ENCODE measurements around the gene SGCE. TPM values are rescaled to one million over a fixed set of nuclear protein-coding genes. Genes with fewer than 3 reads are reported as not detected.

SGCE gene
- total RNA-seq, 1 experiment from 2014 or later: 17.4 TPM

DNA sequence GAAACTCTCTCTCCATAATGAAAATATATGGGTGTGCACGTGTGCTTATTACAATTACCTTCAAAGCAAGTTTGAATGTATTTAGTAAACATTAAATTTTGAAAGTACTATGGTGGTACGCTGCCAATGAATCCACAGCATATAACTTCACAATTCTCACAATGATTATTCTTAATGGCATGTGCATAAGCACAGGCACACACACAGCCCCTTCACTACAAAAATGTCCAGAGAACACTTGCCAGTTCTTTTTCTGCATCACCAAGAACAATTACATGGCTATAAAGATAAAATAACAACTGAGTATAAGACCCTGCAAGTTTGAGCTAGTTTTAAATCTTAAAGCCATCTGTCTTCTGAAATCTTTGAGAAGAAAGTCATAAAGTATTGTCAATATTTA lies 22.2 kb downstream of the SGCE start:
- no peak overlapping the region for H3K4me2 ChIP-seq (ENCODE audit: low read length)
- DNase-seq (ENCODE audit: low read depth, low spot score) (no peak), ATAC-seq (no peak)
- no peak overlapping the region for H3K4me3 ChIP-seq (replicated peaks in 1 of 2; ENCODE audit: low read depth in 1 of 2, low read length in 2 of 2)
- no peak overlapping the region for H2AFZ ChIP-seq (ENCODE audit: low read depth, low read length, poor library complexity, severe bottlenecking)
- no peaks in the 10 kb centered on the region for H3K27me3 ChIP-seq (ENCODE audit: insufficient read depth, low read length)
- H3K27ac ChIP-seq (ENCODE audit: low read depth, low read length): no peak overlapping the region
- H3K36me3 ChIP-seq (ENCODE audit: control insufficient read depth in 1 of 2, insufficient read depth in 2 of 2, low read length in 2 of 2): no peaks in the 10 kb centered on the region
- H4K20me1 ChIP-seq (ENCODE audit: insufficient read depth): no peaks in the 10 kb centered on the region
- H3K9me2 ChIP-seq (ENCODE audit: insufficient read depth): no peaks in the 10 kb centered on the region
- TF ChIP-seq ELF1 (IDR thresholded peaks at IDR 0.05; ENCODE audit: borderline replicate concordance, low read depth): no peak
- TF ChIP-seq YY1 (IDR thresholded peaks at IDR 0.05; ENCODE audit: extremely low read depth, insufficient replicate concordance, low read depth, low read length): no peak
- no TSS peak for BruUV-seq (replicated peaks)
- no peak overlapping the region for H3K9ac ChIP-seq (ENCODE audit: low read length)
- intact Hi-C loops (cut with micrococcal nuclease): no loop called here
- H3K4me1 ChIP-seq (ENCODE audit: control insufficient read depth in 1 of 2, insufficient read depth in 2 of 2, low read length in 2 of 2): no peaks in the 10 kb centered on the region
- ChIA-PET RAD21 (ENCODE audit: low non-redundant PET in 1 of 2, low total read pairs in 2 of 2, uncharacterized antibody in 2 of 2, unreplicated experiment in 2 of 2) (no interaction called here), CTCF (no interaction called here), POLR2A (no interaction called here)
- no peaks in the 10 kb centered on the region for H3K79me2 ChIP-seq (ENCODE audit: insufficient read depth, low read length)
- H3K9me3 ChIP-seq (ENCODE audit: control insufficient read depth in 1 of 2, insufficient read depth in 1 of 2, low read depth in 1 of 2, low read length in 2 of 2): no peaks in the 10 kb centered on the region

DNA sequence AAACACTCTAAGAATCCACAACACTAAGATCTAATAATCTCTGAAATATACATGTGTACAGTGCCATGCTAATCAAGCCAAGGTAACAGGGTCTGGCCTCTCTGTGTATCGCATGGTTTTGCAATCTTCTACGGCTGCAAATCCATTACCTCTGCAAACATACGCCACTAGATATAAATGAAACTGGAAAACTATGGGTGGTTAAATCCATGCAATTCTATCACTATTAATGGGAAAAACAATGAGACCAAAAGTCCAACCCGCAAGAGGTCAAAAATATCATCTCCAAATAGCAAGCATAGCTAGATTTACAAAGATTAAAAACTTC lies 23.0 kb downstream of the SGCE start:
- no peak for DNase-seq (ENCODE audit: low read depth, low spot score)
- Histone ChIP-seq H3K9ac (ENCODE audit: low read length) (no peak overlapping the region), H3K27ac (ENCODE audit: low read depth, low read length) (no peak overlapping the region), H3K9me3 (ENCODE audit: control insufficient read depth in 1 of 2, insufficient read depth in 1 of 2, low read depth in 1 of 2, low read length in 2 of 2) (no peaks in the 10 kb centered on the region), H3K27me3 (ENCODE audit: insufficient read depth, low read length) (no peaks in the 10 kb centered on the region), H3K4me3 (replicated peaks in 1 of 2; ENCODE audit: low read depth in 1 of 2, low read length in 2 of 2) (no peak overlapping the region), H3K4me2 (ENCODE audit: low read length) (no peak overlapping the region), H2AFZ (ENCODE audit: low read depth, low read length, poor library complexity, severe bottlenecking) (no peak overlapping the region), H4K20me1 (ENCODE audit: insufficient read depth) (no peaks in the 10 kb centered on the region), H3K4me1 (ENCODE audit: control insufficient read depth in 1 of 2, insufficient read depth in 2 of 2, low read length in 2 of 2) (no peaks in the 10 kb centered on the region), H3K79me2 (ENCODE audit: insufficient read depth, low read length) (no peaks in the 10 kb centered on the region), H3K9me2 (ENCODE audit: insufficient read depth) (no peaks in the 10 kb centered on the region), H3K36me3 (ENCODE audit: control insufficient read depth in 1 of 2, insufficient read depth in 2 of 2, low read length in 2 of 2) (no peaks in the 10 kb centered on the region)
- POLR2A ChIA-PET: no interaction called here
- BruUV-seq (replicated peaks): no TSS peak
- ATAC-seq: no peak
- RAD21 ChIA-PET (ENCODE audit: low non-redundant PET in 1 of 2, low total read pairs in 2 of 2, uncharacterized antibody in 2 of 2, unreplicated experiment in 2 of 2): no interaction called here
- CTCF ChIA-PET: no interaction called here
- intact Hi-C loops (cut with micrococcal nuclease): no loop called here
- TF ChIP-seq POLR2A (IDR thresholded peaks at IDR 0.05; ENCODE audit: borderline replicate concordance, extremely low read depth, insufficient read depth, insufficient read length) (no peak), CBX3 (IDR thresholded peaks at IDR 0.05; ENCODE audit: low read depth) (no peak), ZNF274 (IDR thresholded peaks at IDR 0.05; ENCODE audit: low read depth, low read length) (no peak), RAD21 (IDR thresholded peaks at IDR 0.05; ENCODE audit: low read depth) (no peak), EZH2 (IDR thresholded peaks at IDR 0.05) (no peak), SIN3A (IDR thresholded peaks at IDR 0.05; ENCODE audit: low read depth) (no peak), EZH2phosphoT487 (IDR thresholded peaks at IDR 0.05; ENCODE audit: borderline replicate concordance) (no peak), JUND (IDR thresholded peaks at IDR 0.05) (no peak), FOSL1 (IDR thresholded peaks at IDR 0.05; ENCODE audit: low read depth) (no peak), ZFX (IDR thresholded peaks at IDR 0.05) (no peak), ELF1 (IDR thresholded peaks at IDR 0.05; ENCODE audit: borderline replicate concordance, low read depth) (no peak), TCF7L2 (IDR thresholded peaks at IDR 0.05; ENCODE audit: borderline replicate concordance, extremely low read depth, insufficient read depth, insufficient read length) (no peak), SRF (IDR thresholded peaks at IDR 0.05; ENCODE audit: low read depth) (no peak)
- TF ChIP-seq, protein P1, sequence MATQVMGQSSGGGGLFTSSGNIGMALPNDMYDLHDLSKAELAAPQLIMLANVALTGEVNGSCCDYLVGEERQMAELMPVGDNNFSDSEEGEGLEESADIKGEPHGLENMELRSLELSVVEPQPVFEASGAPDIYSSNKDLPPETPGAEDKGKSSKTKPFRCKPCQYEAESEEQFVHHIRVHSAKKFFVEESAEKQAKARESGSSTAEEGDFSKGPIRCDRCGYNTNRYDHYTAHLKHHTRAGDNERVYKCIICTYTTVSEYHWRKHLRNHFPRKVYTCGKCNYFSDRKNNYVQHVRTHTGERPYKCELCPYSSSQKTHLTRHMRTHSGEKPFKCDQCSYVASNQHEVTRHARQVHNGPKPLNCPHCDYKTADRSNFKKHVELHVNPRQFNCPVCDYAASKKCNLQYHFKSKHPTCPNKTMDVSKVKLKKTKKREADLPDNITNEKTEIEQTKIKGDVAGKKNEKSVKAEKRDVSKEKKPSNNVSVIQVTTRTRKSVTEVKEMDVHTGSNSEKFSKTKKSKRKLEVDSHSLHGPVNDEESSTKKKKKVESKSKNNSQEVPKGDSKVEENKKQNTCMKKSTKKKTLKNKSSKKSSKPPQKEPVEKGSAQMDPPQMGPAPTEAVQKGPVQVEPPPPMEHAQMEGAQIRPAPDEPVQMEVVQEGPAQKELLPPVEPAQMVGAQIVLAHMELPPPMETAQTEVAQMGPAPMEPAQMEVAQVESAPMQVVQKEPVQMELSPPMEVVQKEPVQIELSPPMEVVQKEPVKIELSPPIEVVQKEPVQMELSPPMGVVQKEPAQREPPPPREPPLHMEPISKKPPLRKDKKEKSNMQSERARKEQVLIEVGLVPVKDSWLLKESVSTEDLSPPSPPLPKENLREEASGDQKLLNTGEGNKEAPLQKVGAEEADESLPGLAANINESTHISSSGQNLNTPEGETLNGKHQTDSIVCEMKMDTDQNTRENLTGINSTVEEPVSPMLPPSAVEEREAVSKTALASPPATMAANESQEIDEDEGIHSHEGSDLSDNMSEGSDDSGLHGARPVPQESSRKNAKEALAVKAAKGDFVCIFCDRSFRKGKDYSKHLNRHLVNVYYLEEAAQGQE (IDR thresholded peaks at IDR 0.05; ENCODE audit: low read depth): no peak
- TF ChIP-seq, protein P2, sequence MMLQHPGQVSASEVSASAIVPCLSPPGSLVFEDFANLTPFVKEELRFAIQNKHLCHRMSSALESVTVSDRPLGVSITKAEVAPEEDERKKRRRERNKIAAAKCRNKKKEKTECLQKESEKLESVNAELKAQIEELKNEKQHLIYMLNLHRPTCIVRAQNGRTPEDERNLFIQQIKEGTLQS (IDR thresholded peaks at IDR 0.05): no peak
- TF ChIP-seq, protein P3, sequence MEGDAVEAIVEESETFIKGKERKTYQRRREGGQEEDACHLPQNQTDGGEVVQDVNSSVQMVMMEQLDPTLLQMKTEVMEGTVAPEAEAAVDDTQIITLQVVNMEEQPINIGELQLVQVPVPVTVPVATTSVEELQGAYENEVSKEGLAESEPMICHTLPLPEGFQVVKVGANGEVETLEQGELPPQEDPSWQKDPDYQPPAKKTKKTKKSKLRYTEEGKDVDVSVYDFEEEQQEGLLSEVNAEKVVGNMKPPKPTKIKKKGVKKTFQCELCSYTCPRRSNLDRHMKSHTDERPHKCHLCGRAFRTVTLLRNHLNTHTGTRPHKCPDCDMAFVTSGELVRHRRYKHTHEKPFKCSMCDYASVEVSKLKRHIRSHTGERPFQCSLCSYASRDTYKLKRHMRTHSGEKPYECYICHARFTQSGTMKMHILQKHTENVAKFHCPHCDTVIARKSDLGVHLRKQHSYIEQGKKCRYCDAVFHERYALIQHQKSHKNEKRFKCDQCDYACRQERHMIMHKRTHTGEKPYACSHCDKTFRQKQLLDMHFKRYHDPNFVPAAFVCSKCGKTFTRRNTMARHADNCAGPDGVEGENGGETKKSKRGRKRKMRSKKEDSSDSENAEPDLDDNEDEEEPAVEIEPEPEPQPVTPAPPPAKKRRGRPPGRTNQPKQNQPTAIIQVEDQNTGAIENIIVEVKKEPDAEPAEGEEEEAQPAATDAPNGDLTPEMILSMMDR (IDR thresholded peaks at IDR 0.05 in 2 of 3, conservative IDR thresholded peaks at IDR 0.05 in 1 of 3; ENCODE audit: borderline replicate concordance in 1 of 3, insufficient read depth in 1 of 3, low read depth in 2 of 3, low read length in 2 of 3): no peak
- TF ChIP-seq, protein P4, sequence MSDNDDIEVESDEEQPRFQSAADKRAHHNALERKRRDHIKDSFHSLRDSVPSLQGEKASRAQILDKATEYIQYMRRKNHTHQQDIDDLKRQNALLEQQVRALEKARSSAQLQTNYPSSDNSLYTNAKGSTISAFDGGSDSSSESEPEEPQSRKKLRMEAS (IDR thresholded peaks at IDR 0.05): no peak

Measured in HCT116 (cell line).